ENCODE data around the gene ZNF324.
"Not testable (repeated sequence)": the region's sequence is repeated elsewhere in the genome, so short reads cannot be mapped to it uniquely, and the experiment has no call there.

The ZNF324 gene

DNA sequence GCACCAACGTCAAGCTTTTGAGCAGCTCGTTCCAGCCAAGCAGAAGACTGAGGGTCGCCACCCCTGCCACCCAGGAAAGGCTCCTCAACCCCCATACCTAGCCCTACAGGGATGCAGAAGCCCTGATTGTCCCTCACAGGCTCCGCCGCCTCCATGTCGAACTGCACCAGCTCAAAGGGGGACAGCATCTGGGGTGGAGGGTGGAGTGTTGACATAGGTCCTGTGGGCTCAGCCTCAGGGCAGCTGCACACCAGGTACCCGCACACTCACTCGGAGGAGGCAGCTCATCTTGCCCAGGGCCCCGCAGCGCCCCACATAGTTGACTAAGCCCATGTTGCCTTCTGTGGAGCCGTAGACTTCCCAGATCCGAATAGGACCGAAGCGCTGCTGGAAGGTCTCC is 33.4 kb downstream of the ZNF324 start:
- DNase-seq (ENCODE audit: low spot score) = no peak

DNA sequence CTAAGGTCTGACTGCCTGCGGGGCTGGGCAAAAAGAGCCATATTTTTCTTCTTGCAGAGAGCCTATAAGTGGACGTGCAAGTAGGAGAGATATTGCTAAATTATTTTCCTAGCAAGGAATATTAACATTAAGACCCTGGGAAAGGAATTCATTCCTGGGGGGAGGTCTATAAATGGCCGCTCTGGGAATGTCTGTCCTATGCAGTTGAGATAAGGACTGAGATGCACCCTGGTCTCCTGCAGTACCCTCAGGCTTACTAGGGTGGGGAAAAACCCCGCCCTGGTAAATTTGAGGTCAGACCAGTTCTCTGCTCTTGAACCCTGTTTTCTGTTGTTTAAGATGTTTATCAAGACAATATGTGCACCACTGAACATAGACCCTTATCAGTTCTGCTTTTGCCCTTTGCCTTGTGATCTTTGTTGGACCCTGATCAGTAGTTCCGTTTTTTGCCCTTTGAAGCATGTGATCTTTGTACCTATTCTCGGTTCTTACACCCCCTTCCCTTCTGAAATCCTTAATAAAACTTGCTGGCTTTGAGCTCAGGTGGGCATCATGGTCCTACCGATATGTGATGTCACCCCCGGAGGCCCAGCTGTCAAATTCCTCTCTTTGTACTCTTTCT is 40.8 kb downstream of the ZNF324 start:
- not testable (repeated sequence) for DNase-seq (ENCODE audit: low spot score)

DNA sequence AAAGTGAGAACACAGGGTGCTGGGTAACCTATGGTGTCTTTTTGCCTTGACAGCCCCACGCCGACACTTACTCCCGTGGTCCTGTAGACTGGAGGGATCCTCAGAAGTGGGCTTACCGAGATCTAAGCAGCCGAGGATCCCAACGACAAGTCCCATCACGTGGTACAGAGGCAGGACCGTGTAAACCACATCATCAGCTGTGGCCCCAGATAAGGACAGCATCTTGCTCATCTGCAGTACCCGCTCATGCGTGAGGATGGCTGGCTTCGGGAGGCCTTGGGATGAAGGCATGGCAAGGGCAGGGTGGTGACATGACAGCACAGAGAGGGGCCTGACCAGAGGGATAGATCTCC is 42.8 kb downstream of the ZNF324 start:
- no peak for DNase-seq (ENCODE audit: low spot score)

DNA sequence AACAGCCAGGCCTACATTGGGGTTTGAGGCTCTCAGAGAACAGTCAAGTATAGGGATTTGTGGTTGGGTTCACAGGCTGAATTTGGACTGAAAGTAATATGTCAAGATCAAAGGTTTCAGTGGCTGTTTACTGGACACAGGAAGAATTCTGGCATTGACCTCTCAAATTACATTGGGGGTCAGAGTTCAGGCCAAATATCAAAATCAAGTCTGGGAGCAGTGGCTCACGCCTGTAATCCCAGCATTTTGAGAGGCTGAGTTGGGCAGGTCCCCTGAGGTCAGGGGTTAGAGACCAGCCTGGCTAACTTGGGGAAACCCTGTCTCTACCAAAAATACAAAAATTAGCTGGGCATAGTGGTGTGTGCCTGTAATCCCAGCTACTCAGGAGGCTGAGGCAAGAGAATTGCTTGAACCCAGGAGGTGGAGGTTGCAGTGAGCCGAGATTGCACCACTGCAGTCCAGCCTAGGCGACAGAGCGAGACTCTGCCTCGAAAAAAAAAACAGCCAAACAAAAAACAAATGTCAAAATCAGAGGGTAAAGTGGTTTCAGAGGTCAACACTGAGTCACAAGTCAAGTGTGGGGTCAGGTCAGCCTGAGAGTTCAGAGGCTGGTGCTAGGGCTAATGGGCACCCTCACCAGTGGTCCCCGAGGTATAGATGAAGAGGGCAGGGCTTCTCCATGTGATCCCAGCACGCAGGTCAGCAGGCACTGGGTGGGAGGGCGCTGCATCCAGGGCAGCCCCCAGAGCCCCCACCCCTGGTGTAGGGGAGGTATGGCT is 43.4 kb downstream of the ZNF324 start:
- DNase-seq (ENCODE audit: low spot score) = no peak

DNA sequence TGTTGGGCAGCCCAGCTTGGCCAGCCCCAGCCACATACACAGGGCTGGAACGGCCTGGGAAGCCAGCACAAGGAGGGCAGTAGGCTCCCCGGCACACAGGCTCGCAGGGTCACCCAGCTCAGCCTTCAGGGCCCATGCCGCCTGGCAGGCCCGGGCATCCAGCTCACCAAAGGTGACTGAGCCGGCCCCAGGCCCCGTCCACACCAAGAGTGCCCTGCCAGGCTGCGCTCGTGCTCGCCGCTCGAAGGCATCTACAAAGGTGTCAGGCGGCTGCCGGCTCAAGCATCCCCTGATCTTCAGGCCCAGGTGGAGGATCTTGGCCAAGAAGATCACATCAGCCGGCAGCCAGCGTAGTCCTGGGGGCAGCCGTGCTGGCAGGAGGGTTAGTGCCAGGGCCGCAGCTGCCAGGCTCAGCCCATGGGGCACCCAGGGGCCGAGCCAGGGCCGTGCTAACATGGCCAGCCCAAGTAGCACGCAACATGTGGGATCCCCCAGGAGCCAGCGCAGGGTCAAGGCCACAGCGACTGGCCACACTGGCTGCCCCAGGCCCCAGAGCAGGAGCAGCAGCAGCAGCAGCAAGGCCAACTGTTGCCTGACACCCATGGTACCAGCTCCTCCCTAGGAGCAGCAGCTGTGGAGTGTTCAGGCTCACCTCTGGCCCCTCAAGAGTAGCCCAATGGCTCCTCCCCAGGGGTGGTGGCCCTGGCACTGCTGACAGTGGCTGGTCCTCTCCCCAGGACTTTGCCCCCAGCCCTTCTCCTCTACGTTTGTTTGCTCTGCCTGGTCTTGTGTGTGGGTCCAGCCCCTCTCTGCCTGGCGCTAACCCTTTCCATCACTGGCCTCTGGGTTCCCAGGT is 44.7 kb downstream of the ZNF324 start, which contains the start of gene SLC27A5:
Gene SLC27A5 (minus strand): TSS at position 640 of the 856 bp plus-strand sequence. CDS start 37 bp downstream, at position 603.
- peak; percentile 54 for DNase-seq (ENCODE audit: low spot score)

DNA sequence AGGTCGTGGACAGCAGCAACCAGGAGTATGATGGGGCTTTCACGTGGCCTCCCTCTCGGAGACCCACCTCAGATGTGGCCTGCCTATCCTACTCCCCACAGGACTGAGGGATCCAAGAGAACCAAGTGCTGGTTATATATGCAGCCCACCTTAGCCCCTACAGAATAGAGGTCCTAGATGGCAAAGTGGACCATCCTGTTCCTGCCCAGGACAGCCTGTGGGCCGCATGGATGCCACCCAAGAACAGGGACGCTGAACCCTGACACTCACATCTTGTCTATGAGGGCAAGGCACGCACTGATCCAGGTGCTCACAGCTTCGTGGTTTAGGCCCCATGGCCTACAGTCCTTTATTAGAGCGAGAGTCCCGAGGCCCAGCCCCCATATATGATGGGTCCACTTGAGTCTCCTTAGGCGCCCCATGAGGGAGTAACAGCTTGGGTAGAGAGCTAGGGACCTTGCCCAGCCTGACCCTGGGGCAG is 46.4 kb downstream of the ZNF324 start:
- DNase-seq (ENCODE audit: low spot score) = no peak

DNA sequence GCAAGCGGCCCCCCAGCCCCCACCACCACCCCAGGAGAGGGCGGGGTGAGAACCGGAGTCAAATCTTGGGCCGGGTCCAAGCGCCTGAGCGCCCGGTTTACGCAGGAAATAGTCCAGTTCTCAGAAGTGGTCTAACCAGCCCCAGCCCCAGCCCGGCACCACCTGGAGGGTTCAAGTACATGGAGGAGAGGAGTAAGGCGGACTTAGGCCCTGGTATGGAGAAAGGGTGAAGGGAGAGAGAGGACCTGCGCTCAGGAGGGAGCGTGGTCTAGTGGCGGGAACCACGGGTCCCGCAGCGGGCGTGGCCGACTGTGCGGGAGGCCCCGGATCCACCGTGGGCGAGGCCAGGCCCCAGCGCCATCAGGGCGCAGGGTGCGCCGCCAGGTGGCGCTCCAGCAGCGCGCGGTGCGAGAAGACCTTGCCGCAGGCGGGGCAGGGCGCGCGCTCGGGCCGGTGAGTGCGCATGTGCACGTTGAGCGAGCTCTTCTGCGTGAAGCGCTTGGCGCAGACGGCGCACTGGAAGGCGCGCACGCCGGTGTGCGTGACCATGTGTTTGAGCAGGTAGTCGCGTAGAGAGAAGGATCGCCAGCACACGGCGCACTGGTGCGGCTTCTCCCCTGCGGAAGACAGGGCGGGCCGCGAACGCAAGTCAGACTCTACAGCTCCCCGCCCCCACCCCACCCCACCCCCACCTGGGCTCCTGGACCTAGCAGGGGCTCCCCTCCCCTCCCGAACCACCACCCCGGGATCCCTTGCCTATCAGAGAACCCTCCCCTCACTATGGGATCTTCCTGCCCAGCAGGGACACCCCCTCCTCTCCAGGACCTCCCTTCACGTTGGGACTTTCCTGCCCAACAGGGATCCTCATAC is 47.0 kb downstream of the ZNF324 start:
- peak; percentile 90 for DNase-seq (ENCODE audit: low spot score)

DNA sequence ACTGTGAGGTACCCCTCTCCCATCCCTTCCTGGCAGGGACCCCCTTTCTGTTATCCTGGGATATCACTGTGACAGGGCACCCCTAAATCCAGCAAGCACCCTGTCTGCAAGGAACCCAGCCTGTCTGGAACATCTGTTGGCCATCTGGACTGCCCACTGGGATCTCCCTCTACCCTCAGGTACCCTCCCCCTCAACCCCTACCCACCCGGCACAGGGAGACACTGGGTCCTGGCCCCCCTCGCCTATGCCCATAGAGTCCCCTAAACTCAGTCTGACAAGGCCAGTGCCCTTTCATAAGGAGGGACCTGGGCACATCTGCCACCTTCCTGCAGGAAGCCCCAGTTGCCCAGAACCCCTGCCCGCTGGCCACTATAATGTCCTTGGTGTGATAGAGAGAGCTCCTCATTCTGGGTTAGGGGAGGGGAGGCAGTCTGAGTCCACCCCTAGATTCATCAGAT is 47.7 kb downstream of the ZNF324 start:
- DNase-seq (ENCODE audit: low spot score) = no peak

DNA sequence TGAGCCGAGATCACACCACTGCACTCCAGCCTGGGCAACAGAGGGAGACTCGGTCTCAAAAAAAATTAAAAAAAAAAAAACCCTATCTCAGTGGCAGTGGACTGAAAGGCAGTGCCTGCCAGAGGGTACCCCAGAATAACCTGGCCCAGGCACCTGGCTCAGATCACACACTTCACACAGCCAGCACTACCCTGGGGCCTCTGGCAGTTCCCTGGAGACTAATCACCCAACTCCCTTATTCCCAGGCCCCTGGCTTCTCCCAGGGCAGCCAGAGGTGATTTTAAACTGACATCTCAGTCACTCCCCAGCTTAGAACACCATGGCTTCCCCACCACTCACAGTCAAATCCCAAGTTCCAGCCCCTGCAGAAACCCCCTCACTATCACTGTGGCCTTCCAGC is 48.4 kb downstream of the ZNF324 start:
- DNase-seq (ENCODE audit: low spot score) = no peak

DNA sequence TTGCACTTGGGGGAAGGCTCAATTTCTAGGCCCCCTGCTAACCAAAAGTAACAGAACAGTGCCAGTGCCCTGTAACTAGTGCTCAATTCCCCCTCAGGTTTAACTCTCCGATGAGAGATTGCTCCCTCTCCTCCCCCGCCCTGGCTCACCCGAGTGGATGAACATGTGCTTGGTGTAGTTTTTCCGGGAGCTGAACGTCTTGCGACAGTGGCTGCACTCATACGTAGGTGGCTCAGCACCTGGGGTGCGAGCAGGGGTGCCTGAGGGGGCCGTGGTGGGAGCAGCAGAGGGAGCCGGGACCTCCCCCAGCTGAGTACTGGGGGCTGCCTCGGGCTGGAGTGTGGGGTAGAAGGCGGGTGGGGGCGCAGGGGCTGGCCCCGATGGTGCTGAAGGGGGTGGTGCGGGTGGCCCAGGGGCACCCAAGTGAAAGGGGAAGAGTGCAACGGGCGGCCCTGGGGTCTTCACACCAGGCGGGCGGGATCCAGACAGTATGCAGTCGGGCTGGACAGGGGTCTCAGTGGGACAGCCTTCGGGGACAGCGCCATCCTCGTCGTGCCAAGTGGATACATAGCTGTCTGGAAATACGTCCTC is 49.5 kb downstream of the ZNF324 start:
- no peak for DNase-seq (ENCODE audit: low spot score)

DNA sequence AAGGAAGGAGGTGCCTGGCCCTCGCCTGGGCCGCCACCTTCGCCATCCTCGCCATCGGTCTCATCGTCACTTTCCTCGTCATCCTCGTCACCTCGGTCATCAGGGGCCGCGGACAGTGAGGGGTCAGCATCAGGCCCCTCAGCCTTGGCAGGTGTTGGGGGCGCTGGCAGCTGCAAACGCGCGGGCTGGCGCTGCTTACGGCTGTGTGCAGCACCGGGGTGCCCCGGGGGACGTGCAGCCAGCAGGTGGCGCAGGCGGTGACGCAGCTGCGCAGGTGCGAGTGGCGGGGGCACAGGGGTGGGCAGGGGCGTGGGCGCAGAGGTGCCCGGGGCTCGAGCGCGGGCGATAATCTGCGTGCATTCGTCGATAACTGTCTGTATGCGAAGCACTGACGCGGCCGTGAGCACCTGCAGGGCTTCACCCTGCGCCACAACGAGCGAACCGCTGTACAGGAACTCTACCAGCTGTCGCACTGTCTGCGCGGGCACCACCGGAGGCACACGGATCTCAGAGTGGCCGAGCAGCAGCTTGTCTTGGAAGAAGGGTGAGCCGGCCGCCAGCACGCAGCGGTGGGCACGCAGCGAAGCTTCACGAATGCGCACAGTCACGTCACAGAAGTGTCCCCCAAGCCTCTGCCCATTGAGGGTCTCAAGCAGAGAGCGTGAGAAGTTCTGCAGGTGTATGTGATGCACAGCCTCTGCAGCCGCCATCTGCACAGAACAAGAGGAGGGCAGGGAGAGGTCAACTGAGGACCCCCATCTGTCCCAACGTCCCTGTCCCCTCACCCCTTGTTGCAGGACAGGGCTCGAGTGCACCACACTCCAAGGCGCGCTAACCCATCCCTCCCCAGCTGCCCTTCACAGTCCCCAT is 50.3 kb downstream of the ZNF324 start:
- no peak for DNase-seq (ENCODE audit: low spot score)

DNA sequence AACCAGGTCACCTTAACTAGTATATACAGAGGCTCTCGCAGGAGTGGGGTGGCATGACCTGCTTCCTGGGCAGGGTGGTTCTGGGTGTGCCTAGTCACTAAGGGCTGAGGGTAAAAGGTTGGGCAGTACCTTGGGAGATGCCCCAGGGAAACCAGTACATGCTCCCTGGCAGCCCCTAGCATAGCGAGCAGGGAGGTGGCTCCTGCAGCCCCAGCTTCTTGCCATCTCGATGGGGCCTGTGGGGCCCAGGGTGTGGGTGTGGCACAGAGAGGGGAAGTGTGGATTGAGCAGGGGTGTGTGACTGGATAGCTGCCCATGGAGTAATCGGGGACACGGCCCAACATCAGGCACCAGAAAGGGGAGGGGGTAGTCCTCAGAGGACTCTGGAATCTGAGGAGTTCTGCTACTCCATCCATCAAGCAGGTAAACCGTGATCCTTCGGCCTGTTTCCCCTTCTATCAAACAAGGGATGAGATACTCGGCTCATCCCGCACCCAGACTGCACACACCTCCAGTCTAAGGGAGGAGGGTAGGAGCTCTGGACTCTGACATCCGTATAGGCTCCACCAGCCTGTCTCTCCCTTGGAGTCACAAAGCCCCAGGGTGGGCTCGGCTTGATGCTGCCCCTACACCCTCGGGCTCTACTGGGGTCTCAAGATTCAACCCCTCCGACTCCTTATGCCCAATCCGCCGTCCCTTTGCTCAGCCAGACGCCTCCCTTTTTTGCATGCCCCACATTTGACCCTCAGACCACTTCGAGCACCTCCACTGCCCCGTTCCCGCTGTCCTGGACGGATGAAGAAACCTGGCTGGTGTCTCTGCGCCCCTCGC is 51.6 kb downstream of the ZNF324 start:
- DNase-seq (ENCODE audit: low spot score) = no peak

DNA sequence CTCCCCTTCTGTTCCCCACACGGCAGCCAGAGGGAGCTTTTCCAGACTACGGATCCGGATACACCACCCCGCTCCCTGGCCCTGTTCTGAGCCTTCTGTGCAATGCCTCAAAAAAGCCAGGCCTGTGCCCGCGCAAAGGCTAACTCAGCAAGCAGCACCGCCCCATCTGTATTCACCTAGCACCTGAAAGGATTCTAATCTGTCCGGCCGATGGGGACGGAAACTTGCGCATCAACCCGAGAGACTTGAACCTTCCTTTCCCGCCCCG is 52.1 kb downstream of the ZNF324 start:
- DNase-seq (ENCODE audit: low spot score) = peak; percentile 92

DNA sequence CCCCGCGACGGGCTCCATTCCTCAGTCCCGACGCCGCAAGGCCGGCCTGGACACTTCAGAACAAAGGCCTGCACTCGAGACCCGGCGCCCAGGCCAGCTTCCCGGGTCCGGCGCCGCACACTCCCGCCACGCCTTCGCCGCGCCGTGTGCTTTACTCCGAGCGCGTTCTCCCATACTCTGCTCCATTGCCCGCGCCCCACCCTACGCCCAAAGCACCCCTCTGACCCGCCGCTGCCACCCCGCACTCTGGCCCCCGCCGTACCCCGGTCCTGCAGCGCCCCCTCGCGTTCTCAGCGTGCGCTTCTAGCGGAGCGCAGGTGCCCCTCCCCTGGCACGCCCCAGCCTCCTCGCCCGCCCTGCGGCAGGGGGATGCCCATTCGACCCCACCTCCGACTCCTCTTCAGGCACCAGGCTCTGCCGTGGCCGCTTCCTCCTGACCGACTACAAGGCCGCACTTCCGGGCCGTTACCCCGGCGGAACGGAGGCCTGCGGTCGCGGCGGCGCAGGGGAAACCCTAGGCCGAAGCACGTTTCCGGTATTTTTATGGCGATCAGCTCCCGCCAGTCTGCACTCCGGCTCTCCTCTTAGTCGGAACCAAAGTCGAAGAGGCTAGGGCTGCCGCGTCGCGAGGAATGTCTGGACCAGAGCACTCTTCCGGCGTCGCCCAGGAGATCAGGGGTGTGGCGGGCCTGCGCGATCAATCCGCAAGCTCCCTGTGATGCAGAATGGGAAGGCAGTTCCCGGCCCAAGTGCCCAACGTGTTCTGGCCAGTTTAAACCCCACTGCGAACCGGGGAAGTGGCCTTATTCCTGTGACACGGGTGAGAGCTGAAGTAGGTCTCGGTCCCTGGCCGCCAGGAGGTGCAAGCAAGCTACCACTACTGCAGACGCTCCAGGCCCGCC is 52.7 kb downstream of the ZNF324 start, which contains the start of gene ZBTB45:
Gene ZBTB45 (minus strand): TSS at position 456 of the 902 bp plus-strand sequence. CDS start 2,137 bp downstream, outside the sequence.
- DNase-seq (ENCODE audit: low spot score) = peak; percentile 88

DNA sequence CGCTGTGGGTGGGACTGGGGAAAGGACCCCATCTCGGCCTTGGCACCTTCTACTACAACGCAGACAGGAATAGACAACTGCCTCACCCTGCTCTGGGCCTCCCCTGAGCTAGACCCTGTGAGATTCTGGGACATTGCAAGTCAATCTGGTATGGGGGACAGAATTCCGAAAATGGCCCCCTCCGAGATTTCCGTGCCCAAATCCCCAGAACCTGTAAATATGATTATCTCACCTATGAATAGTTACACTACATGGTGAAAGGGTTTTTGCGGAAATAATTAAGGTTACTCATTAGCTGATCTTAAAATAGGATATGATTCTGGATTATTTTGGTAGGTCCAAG is 53.3 kb downstream of the ZNF324 start:
- no peak for DNase-seq (ENCODE audit: low spot score)

DNA sequence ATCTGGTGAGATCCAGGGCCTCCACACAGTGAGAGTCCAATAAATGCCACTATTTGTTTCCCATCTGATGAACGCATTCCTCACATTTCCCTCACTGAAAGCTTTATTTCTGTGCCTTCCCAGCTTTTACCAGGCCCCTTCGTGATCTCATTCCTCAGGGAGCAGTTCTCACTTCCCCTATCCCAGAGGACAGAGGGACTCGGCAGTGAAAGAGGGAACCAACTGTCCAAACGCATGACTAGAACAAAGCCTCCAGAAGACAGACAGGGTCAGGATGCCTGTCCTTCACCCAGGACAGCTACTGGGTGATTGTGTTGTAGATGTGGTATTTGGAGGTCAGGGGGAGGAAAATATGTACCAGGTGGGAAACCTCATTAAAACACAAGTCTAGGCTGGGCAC is 54.8 kb downstream of the ZNF324 start:
- no peak for DNase-seq (ENCODE audit: low spot score)

DNA sequence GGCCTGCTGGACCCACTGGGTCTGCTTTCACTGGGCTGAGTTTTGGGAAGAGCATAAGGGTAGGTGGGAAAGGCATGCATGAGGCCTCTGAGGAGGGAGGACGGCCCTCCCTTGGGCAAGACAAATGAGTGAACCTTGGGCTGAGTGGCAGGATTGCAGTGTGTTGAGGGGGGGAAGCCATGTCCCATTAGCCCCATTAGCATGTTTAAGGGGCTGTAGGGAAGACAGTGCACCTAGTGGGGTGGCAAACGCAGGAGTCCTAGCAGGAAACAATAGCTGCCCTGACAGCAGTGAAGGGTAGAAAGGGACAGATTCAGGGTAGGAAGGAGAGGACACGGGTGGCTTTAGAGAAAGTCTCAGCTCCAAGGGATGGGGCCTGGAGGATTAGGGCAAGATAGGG is 55.8 kb downstream of the ZNF324 start:
- DNase-seq (ENCODE audit: low spot score) = no peak
